HepG2 (cell line): ENCODE data around the gene RNASE12. TPM values are rescaled to one million over a fixed set of nuclear protein-coding genes. Genes with fewer than 3 reads are reported as not detected.

Experiments used
- ETS1 ChIP-seq: sonication (generic); formaldehyde crosslinking; IDR thresholded peaks from 2 replicates; pipeline ENCODE4 v1.4.0; 2020; ENCODE audit warnings: missing genetic modification reagents
- FOXK1 ChIP-seq: sonication (generic); formaldehyde crosslinking; IDR thresholded peaks from 2 replicates; pipeline ENCODE4 v1.4.0; 2020; ENCODE audit warnings: low read depth, missing genetic modification reagents, borderline replicate concordance
- GTF2F1 ChIP-seq: fragments of 150-350 bp; IDR thresholded peaks from 2 replicates; pipeline ENCODE4 v1.6.1; 2014; ENCODE audit warnings: low read length
- HMGXB3 ChIP-seq: sonication (generic); formaldehyde crosslinking; IDR thresholded peaks from 2 replicates; pipeline ENCODE4 v1.4.0; 2020; ENCODE audit warnings: missing genetic modification reagents, borderline replicate concordance
- HNF1A ChIP-seq, 2 experiments: sonication (generic) in 1 of 2; formaldehyde crosslinking in 1 of 2; IDR thresholded peaks; 2 replicates each; pipeline versions ENCODE4 v1.4.0 to v1.6.1; 2016 to 2020; ENCODE audit warnings: borderline replicate concordance in 1 of 2, low read depth in 1 of 2, mild to moderate bottlenecking in 1 of 2, missing genetic modification reagents in 1 of 2
- MAFF ChIP-seq: IDR thresholded peaks from 2 replicates; pipeline ENCODE4 v1.6.1; 2011; ENCODE audit warnings: low read depth, low read length, improper control_type of control experiment
- NFATC3 ChIP-seq: sonication (generic); formaldehyde crosslinking; IDR thresholded peaks from 2 replicates; pipeline ENCODE4 v1.5.1; 2020; ENCODE audit warnings: mild to moderate bottlenecking, missing genetic modification reagents
- NR2F2 ChIP-seq: IDR thresholded peaks from 2 replicates; pipeline ENCODE4 v1.6.1; 2012; ENCODE audit warnings: low read depth, inconsistent platforms, borderline replicate concordance
- RNF2 ChIP-seq: fragments of 450-650 bp; conservative IDR thresholded peaks from 2 replicates; pipeline ENCODE4 v1.6.1; 2016; ENCODE audit warnings: low read depth
- THAP8 ChIP-seq: sonication (generic); formaldehyde crosslinking; IDR thresholded peaks from 2 replicates; pipeline ENCODE4 v1.5.1; 2020; ENCODE audit warnings: missing genetic modification reagents, mild to moderate bottlenecking, borderline replicate concordance
- TOE1 ChIP-seq: sonication (generic); formaldehyde crosslinking; IDR thresholded peaks from 2 replicates; pipeline ENCODE4 v1.4.0; 2020; ENCODE audit warnings: mild to moderate bottlenecking, missing genetic modification reagents
- ZNF280B ChIP-seq: sonication (generic); formaldehyde crosslinking; IDR thresholded peaks from 2 replicates; pipeline ENCODE4 v1.5.0; 2020; ENCODE audit warnings: missing genetic modification reagents, mild to moderate bottlenecking, borderline replicate concordance
- ZNF331 ChIP-seq: sonication (generic); formaldehyde crosslinking; IDR thresholded peaks from 2 replicates; pipeline ENCODE4 v1.4.0; 2020; ENCODE audit warnings: missing genetic modification reagents
- ZNF7 ChIP-seq: IDR thresholded peaks from 2 replicates; pipeline ENCODE4 v1.6.1; 2016; ENCODE audit warnings: missing biosample characterization, missing genetic modification reagents
- ZNF780A ChIP-seq: sonication (generic); formaldehyde crosslinking; IDR thresholded peaks from 2 replicates; pipeline ENCODE4 v1.8.0; 2022; ENCODE audit warnings: mild to moderate bottlenecking, missing genetic modification reagents, moderate library complexity
- polyA plus RNA-seq, 8 experiments: library from polyadenylated mRNA; depleted of rRNA in 3 of 8; stranded (reverse) in 7 of 8; unstranded in 1 of 8; fragments of >200 nt; fragmentation: Illumina TruSeq in 4 of 8; extraction: Trizol in 4 of 8; gene quantifications; 2 replicates each; pipeline versions ENCODE4 v1.2.1 to v1.2.3, GENCODE V29; 2011 to 2016; ENCODE audit warnings: low read depth in 4 of 8, missing spikeins in 1 of 8, mixed read lengths in 1 of 8; ENCODE audit not compliant: insufficient read depth in 1 of 8
- total RNA-seq, 5 experiments: library from RNA; depleted of rRNA; stranded (reverse); fragments of >200 nt; fragmentation: Illumina TruSeq; extraction: Trizol; gene quantifications; 2 replicates each; pipeline ENCODE4 v1.2.3, GENCODE V29; 2016; ENCODE audit warnings: low read depth in 1 of 5

Gene RNASE12
- total and polyA plus RNA-seq, 2 of the 13 experiments (the other 11 are each of a cell fraction or from before 2014, with no cell fraction given), result not detected

GRCh38 chr14:20613094-20614037, 22.2 kb upstream of the RNASE12 start (continued):
- peak; percentile 85 for TF ChIP-seq RNF2
- peak; percentile 17; the same call in 1 of the 2 replicates for TF ChIP-seq HMGXB3 (CRISPR knock-in tag)
- peak; percentile 79 for TF ChIP-seq FOXK1 (CRISPR knock-in tag)
- no peak for TF ChIP-seq THAP8 (CRISPR knock-in tag)
- TF ChIP-seq ZNF331 (CRISPR knock-in tag), result peak; percentile 47
- no peak for TF ChIP-seq ETS1 (CRISPR knock-in tag)
- TF ChIP-seq MAFF, result no peak
- peak; percentile 53 for TF ChIP-seq HNF1A (IDR thresholded peaks at IDR 0.05; ENCODE audit: low read depth)
- TF ChIP-seq HNF1A (CRISPR knock-in tag; IDR thresholded peaks at IDR 0.05; ENCODE audit: borderline replicate concordance), result 0 out of 2 replicates have a peak, but pooled peaks have one; percentile 34
- peak; percentile 55; the same call in 1 of the 2 replicates for TF ChIP-seq GTF2F1
- TF ChIP-seq TOE1 (CRISPR knock-in tag), result no peak
- peak; percentile 80; the same call in 1 of the 2 replicates for TF ChIP-seq ZNF280B (CRISPR knock-in tag)
- TF ChIP-seq NR2F2, result no peak; the same call in 1 of the 2 replicates
- 0 out of 2 replicates have a peak, but pooled peaks have one; percentile 18 for TF ChIP-seq ZNF7
- TF ChIP-seq ZNF780A, result peak; percentile 86
- peak; percentile 60; the same call in 1 of the 2 replicates for TF ChIP-seq NFATC3 (CRISPR knock-in tag)
